Activated CD8-positive, alpha-beta T cell treated with anti-CD3 and anti-CD28 coated beads, Interleukin-2, amount 10 ng/mL, durations not matched to agents 7 days and 5 days (primary cell): ENCODE measurements around the gene SPAG17. TPM values are rescaled to one million over a fixed set of nuclear protein-coding genes. Genes with fewer than 3 reads are reported as not detected.

Experiments used
- ATAC-seq: fragments of 150-1000 bp; cut with Tn5 transposase; one replicate; pipeline ENCODE4 v1.10.0; 2021; ENCODE audit warnings: moderate library complexity
- CTCF ChIA-PET: fragments of 350-600 bp; sonication (Branson Sonifier 250); formaldehyde crosslinking; loops from one replicate; lab custom pipeline; 2021; ENCODE audit warnings: antibody characterized with exemption; lab: Charles Lee
- POLR2A ChIA-PET: fragments of 350-600 bp; sonication (Branson Sonifier 250); formaldehyde crosslinking; loops from one replicate; lab custom pipeline; 2021; ENCODE audit warnings: antibody characterized with exemption; lab: Charles Lee
- DNase-seq: peaks from one replicate; pipeline ENCODE4 v3.0.0-alpha.2; 2020
- H3K27ac Mint-ChIP-seq: one replicate; pipeline ENCODE4 v1.8.0; 2021; ENCODE audit warnings: mild to moderate bottlenecking, mixed read lengths
- H3K27me3 Mint-ChIP-seq: one replicate; pipeline ENCODE4 v1.8.0; 2021; ENCODE audit warnings: low read depth, mixed read lengths
- H3K36me3 Mint-ChIP-seq: one replicate; pipeline ENCODE4 v1.8.0; 2021; ENCODE audit warnings: low read depth, mixed read lengths
- H3K4me1 Mint-ChIP-seq: one replicate; pipeline ENCODE4 v1.8.0; 2021; ENCODE audit warnings: low read depth, mixed read lengths
- H3K4me3 Mint-ChIP-seq: one replicate; pipeline ENCODE4 v1.8.0; 2021; ENCODE audit warnings: mild to moderate bottlenecking, mixed read lengths
- H3K9me3 Mint-ChIP-seq: one replicate; pipeline ENCODE4 v1.8.0; 2022; ENCODE audit warnings: mixed read lengths; ENCODE audit not compliant: insufficient read depth
- total RNA-seq, 2 experiments: library from RNA; stranded (reverse); gene quantifications; one replicate each; pipeline ENCODE4 v1.2.3, GENCODE V29; 2021

Gene SPAG17
- total RNA-seq = not detected

GRCh38 chr1:118185084-118185832, at the start of gene SPAG17:
Gene SPAG17, minus strand, starts transcription at chr1:118185228. Its CDS starts 71 bp downstream, at chr1:118185157.
- ChIA-PET POLR2A (no interaction called here), CTCF (no interaction called here)
- no peak within 1 kb of the TSS for H3K27ac Mint-ChIP-seq
- H3K27me3 Mint-ChIP-seq = no peaks in the 10 kb centered on the region
- DNase-seq = peak; percentile 28
- peaks cover 3% of the 10 kb centered on the region for H3K4me1 Mint-ChIP-seq
- ATAC-seq = peak; percentile 27
- no peaks in the 10 kb centered on the region for H3K36me3 Mint-ChIP-seq
- H3K9me3 Mint-ChIP-seq = no peaks in the 10 kb centered on the region
- H3K4me3 Mint-ChIP-seq = no peak within 1 kb of the TSS

GRCh38 chr1:118225471-118225870, 40.4 kb upstream of the SPAG17 start:
- Mint-ChIP-seq H3K36me3 (no peaks in the 10 kb centered on the region), H3K9me3 (no peaks in the 10 kb centered on the region), H3K4me3 (no peak overlapping the region), H3K27ac (no peak overlapping the region), H3K27me3 (no peaks in the 10 kb centered on the region), H3K4me1 (no peaks in the 10 kb centered on the region)
- DNase-seq = no peak
- POLR2A ChIA-PET = no interaction called here
- no peak for ATAC-seq
- CTCF ChIA-PET = no interaction called here

- Mint-ChIP-seq H3K27ac (no peak overlapping the region), H3K36me3 (no peaks in the 10 kb centered on the region), H3K4me3 (no peak overlapping the region), H3K9me3 (no peaks in the 10 kb centered on the region), H3K27me3 (no peaks in the 10 kb centered on the region), H3K4me1 (no peaks in the 10 kb centered on the region)
- no peak for DNase-seq
- POLR2A ChIA-PET = no interaction called here
- no peak for ATAC-seq
- CTCF ChIA-PET = no interaction called here
Observed at GRCh38 chr1:118223426-118223825, 38.4 kb upstream of the SPAG17 start.

DNA sequence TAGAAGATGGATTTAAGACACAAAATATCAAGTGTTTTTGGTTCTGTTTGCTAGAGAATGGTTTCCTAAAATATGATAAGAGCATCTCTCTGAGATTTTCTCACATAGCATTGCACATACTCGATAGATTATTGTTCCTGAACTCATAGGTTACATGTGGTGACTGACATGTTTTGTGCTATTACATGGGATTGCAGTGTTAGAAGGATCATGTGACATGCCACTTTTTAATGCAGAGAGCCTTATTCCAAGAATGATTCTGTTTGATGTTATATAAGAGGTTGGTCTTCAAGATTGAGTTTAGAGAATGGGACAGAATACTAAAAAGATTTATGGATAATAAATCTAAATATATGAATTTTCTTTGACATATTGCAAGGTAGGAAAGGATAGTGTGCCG, 34.4 kb upstream of the SPAG17 start:
- no peaks in the 10 kb centered on the region for H3K27me3 Mint-ChIP-seq
- no peaks in the 10 kb centered on the region for H3K36me3 Mint-ChIP-seq
- no peaks in the 10 kb centered on the region for H3K9me3 Mint-ChIP-seq
- ChIA-PET POLR2A (no interaction called here), CTCF (no interaction called here)
- no peak overlapping the region for H3K4me3 Mint-ChIP-seq
- H3K27ac Mint-ChIP-seq = no peak overlapping the region
- ATAC-seq = no peak
- DNase-seq = no peak
- no peaks in the 10 kb centered on the region for H3K4me1 Mint-ChIP-seq

- CTCF ChIA-PET = interaction anchor here (0.8 kb wide), 1 partner anchor 15 kb away, joined by 3 read pairs; no protein-coding TSS in a partner anchor
- no peak for ATAC-seq
- H3K9me3 Mint-ChIP-seq = no peaks in the 10 kb centered on the region
- POLR2A ChIA-PET = no interaction called here
- no peaks in the 10 kb centered on the region for H3K36me3 Mint-ChIP-seq
- H3K27me3 Mint-ChIP-seq = no peaks in the 10 kb centered on the region
- H3K4me3 Mint-ChIP-seq = no peak overlapping the region
- H3K4me1 Mint-ChIP-seq = no peaks in the 10 kb centered on the region
- DNase-seq = no peak
- H3K27ac Mint-ChIP-seq = no peak overlapping the region
Observed at GRCh38 chr1:118217141-118217838, 32.3 kb upstream of the SPAG17 start.

DNA sequence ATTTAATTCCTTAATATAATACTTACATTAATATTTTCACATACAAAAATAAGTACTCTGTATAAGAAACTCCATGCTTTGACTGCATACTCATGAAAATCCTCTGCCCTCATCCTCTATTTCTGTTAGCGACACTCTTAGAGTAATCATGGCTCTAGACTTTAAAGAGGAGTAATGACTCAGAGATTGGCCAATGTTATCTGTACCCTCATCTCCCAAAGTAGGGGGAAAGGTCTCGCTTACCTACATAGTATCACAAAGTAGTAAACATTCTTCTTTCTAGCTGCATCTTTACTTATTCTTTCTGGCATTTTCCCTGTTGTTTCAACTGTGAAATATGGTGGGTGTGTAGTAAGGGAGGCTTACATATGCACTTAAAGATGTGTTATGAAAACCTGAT, 29.8 kb upstream of the SPAG17 start:
- Mint-ChIP-seq H3K4me3 (no peak overlapping the region), H3K27me3 (no peaks in the 10 kb centered on the region), H3K9me3 (no peaks in the 10 kb centered on the region), H3K27ac (no peak overlapping the region), H3K36me3 (no peaks in the 10 kb centered on the region), H3K4me1 (no peaks in the 10 kb centered on the region)
- DNase-seq (no peak), ATAC-seq (no peak)
- CTCF ChIA-PET = no interaction called here
- POLR2A ChIA-PET = no interaction called here

GRCh38 chr1:118210723-118211110, 25.7 kb upstream of the SPAG17 start:
- no peak for ATAC-seq
- CTCF ChIA-PET = no interaction called here

GRCh38 chr1:118210051-118210722, 25.2 kb upstream of the SPAG17 start:
- H3K4me3 Mint-ChIP-seq = no peak overlapping the region
- POLR2A ChIA-PET = no interaction called here
- no peaks in the 10 kb centered on the region for H3K4me1 Mint-ChIP-seq
- no peaks in the 10 kb centered on the region for H3K27me3 Mint-ChIP-seq
- H3K36me3 Mint-ChIP-seq = no peaks in the 10 kb centered on the region
- H3K27ac Mint-ChIP-seq = no peak overlapping the region
- H3K9me3 Mint-ChIP-seq = no peaks in the 10 kb centered on the region
- ATAC-seq (no peak), DNase-seq (no peak)
- CTCF ChIA-PET = no interaction called here

More at GRCh38 chr1:118210723-118211110, 25.7 kb upstream of the SPAG17 start:
- POLR2A ChIA-PET = no interaction called here
- Mint-ChIP-seq H3K4me1 (no peaks in the 10 kb centered on the region), H3K36me3 (no peaks in the 10 kb centered on the region), H3K27ac (no peak overlapping the region), H3K4me3 (no peak overlapping the region), H3K27me3 (no peaks in the 10 kb centered on the region), H3K9me3 (no peaks in the 10 kb centered on the region)
- DNase-seq = no peak

- ChIA-PET CTCF (no interaction called here), POLR2A (no interaction called here)
- Mint-ChIP-seq H3K27me3 (no peaks in the 10 kb centered on the region), H3K4me3 (no peak overlapping the region), H3K4me1 (no peaks in the 10 kb centered on the region), H3K36me3 (no peaks in the 10 kb centered on the region), H3K27ac (no peak overlapping the region), H3K9me3 (no peaks in the 10 kb centered on the region)
- no peak for ATAC-seq
- no peak for DNase-seq
Observed at GRCh38 chr1:118209648-118210047, 24.6 kb upstream of the SPAG17 start.

- Mint-ChIP-seq H3K4me1 (no peaks in the 10 kb centered on the region), H3K36me3 (no peaks in the 10 kb centered on the region), H3K27ac (no peak overlapping the region), H3K27me3 (no peaks in the 10 kb centered on the region), H3K9me3 (no peaks in the 10 kb centered on the region), H3K4me3 (no peak overlapping the region)
- ChIA-PET CTCF (no interaction called here), POLR2A (no interaction called here)
- DNase-seq (no peak), ATAC-seq (no peak)
Observed at GRCh38 chr1:118206966-118207365, 21.9 kb upstream of the SPAG17 start.

- Mint-ChIP-seq H3K4me1 (no peaks in the 10 kb centered on the region), H3K27me3 (no peaks in the 10 kb centered on the region), H3K4me3 (no peak overlapping the region), H3K36me3 (no peaks in the 10 kb centered on the region), H3K27ac (no peak overlapping the region), H3K9me3 (no peaks in the 10 kb centered on the region)
- ChIA-PET POLR2A (no interaction called here), CTCF (no interaction called here)
- ATAC-seq (no peak), DNase-seq (no peak)
Observed at GRCh38 chr1:118204648-118205047, 19.6 kb upstream of the SPAG17 start.

- Mint-ChIP-seq H3K4me3 (no peak overlapping the region), H3K36me3 (no peaks in the 10 kb centered on the region), H3K27ac (no peak overlapping the region), H3K9me3 (no peaks in the 10 kb centered on the region), H3K4me1 (no peaks in the 10 kb centered on the region), H3K27me3 (no peaks in the 10 kb centered on the region)
- ATAC-seq (no peak), DNase-seq (no peak)
- CTCF ChIA-PET = no interaction called here
- POLR2A ChIA-PET = no interaction called here
Observed at GRCh38 chr1:118204105-118204504, 19.1 kb upstream of the SPAG17 start.
